CD4-positive, CD25-positive, alpha-beta regulatory T cell (primary cell): ENCODE data around the gene KCMF1. TPM values are rescaled to one million over a fixed set of nuclear protein-coding genes. Genes with fewer than 3 reads are reported as not detected.

Source experiments
- ATAC-seq, 2 donors: fragments of 150-1000 bp; cut with Tn5 transposase; one replicate each; pipeline ENCODE4 v1.10.0; 2021; ENCODE audit warnings: low read depth in 2 of 2, moderate number of reproducible peaks in 2 of 2, moderate library complexity in 1 of 2
- DNase-seq, 3 donors: peaks; one replicate each; pipeline versions ENCODE4 v3.0.0 to v3.0.0-alpha.2; 2012 to 2022; ENCODE audit warnings: mixed read lengths in 1 of 3
- H3K27ac ChIP-seq: one replicate; pipeline ENCODE4 v1.7.0; 2013; ENCODE audit warnings: mild to moderate bottlenecking, low read length; ENCODE audit not compliant: insufficient read depth, poor library complexity, severe bottlenecking
- H3K27me3 ChIP-seq: one replicate; pipeline ENCODE4 v1.7.0; 2013; ENCODE audit warnings: low read length; ENCODE audit not compliant: control insufficient read depth, insufficient read depth
- H3K36me3 ChIP-seq: one replicate; pipeline ENCODE4 v1.7.0; 2013; ENCODE audit warnings: mild to moderate bottlenecking, low read length, moderate library complexity; ENCODE audit not compliant: control insufficient read depth, insufficient read depth
- H3K4me1 ChIP-seq: 2 replicates; pipeline ENCODE4 v1.7.0; 2013; ENCODE audit warnings: mild to moderate bottlenecking, low read length; ENCODE audit not compliant: insufficient read depth, control insufficient read depth, poor library complexity, severe bottlenecking
- H3K4me3 ChIP-seq: one replicate; pipeline ENCODE4 v1.7.0; 2013; ENCODE audit warnings: low read depth, mild to moderate bottlenecking, low read length, moderate library complexity
- H3K9me3 ChIP-seq, 2 experiments: 1 replicate in 1 of 2; 2 replicates in 1 of 2; pipeline ENCODE4 v1.7.0; 2013; ENCODE audit warnings: low read length in 2 of 2, mild to moderate bottlenecking in 1 of 2, moderate library complexity in 1 of 2; ENCODE audit not compliant: control insufficient read depth in 2 of 2
- H3K27ac Mint-ChIP-seq, 3 donors: one replicate each; pipeline ENCODE4 v1.8.0; 2020 to 2022; ENCODE audit warnings: mild to moderate bottlenecking in 3 of 3, mixed read lengths in 3 of 3, moderate library complexity in 2 of 3
- H3K27me3 Mint-ChIP-seq: one replicate; pipeline ENCODE4 v1.8.0; 2022; ENCODE audit warnings: mild to moderate bottlenecking, mixed read lengths
- H3K36me3 Mint-ChIP-seq: one replicate; pipeline ENCODE4 v1.8.0; 2020; ENCODE audit warnings: mixed read lengths
- H3K4me1 Mint-ChIP-seq, 4 donors: one replicate each; pipeline ENCODE4 v1.8.0; 2020 to 2022; ENCODE audit warnings: mixed read lengths in 4 of 4, mild to moderate bottlenecking in 1 of 4
- H3K4me3 Mint-ChIP-seq, 4 donors: one replicate each; pipeline ENCODE4 v1.8.0; 2020 to 2022; ENCODE audit warnings: mild to moderate bottlenecking in 4 of 4, mixed read lengths in 4 of 4, moderate library complexity in 3 of 4
- H3K9me3 Mint-ChIP-seq, 7 donors: one replicate each; pipeline ENCODE4 v1.8.0; 2020 to 2022; ENCODE audit warnings: mixed read lengths in 7 of 7, mild to moderate bottlenecking in 3 of 7, moderate library complexity in 2 of 7
- polyA plus RNA-seq, 4 donors: library from polyadenylated mRNA; unstranded; fragments of 300-500 nt; fragmentation: Illumina TruSeq; gene quantifications; one replicate each; pipeline ENCODE4 v1.2.3, GENCODE V29; 2021
- total RNA-seq: library from RNA; stranded (reverse); gene quantifications from one replicate; pipeline ENCODE4 v1.2.3, GENCODE V29; 2022

The KCMF1 gene
- total and polyA plus RNA-seq, 5 donors from 2014 or later = 21.3 to 80.0 (median 33.1) TPM

DNA sequence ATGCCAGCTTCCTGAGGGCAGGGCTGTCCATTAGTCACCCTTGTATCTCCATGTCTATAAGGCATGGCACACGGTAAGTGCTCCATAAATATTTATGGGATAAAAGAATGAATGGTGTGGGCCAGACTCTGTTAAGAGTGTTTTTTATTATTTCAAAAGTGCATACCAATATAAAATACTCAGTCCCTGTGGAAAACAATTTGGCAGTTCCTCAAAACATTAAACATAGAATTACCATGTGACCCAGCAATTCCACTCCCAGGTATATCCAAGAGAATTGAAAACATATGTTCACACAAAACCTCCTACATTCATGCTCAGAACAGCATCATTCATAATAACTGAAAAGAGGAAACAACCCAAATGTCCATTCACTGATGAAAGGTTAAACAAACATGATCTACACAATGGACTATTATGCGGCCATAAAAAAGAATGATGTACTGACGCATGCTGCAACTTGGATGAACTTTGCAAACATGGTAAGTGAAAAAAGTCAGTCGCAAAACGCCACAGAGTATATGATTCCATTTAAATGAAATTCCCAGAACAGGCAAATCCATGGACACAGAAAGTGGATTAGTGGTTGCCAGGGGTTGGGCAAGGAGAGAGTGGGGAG is 93.1 kb downstream of the KCMF1 start:
- H3K4me3 Mint-ChIP-seq = no peak overlapping the region
- no peak overlapping the region for H3K27ac ChIP-seq
- H3K9me3 Mint-ChIP-seq = no peaks in the 10 kb centered on the region
- no peaks in the 10 kb centered on the region for H3K36me3 Mint-ChIP-seq
- peaks cover 12% of the 10 kb centered on the region for H3K27me3 ChIP-seq
- H3K4me1 Mint-ChIP-seq = peaks cover 0 to 9% (median 0%) of the 10 kb centered on the region in 4 donors
- ATAC-seq (no peak), DNase-seq (no peak)
- no peaks in the 10 kb centered on the region for H3K4me1 ChIP-seq
- no peak overlapping the region for H3K27ac Mint-ChIP-seq
- H3K9me3 ChIP-seq = no peaks in the 10 kb centered on the region
- H3K36me3 ChIP-seq = no peaks in the 10 kb centered on the region
- no peak overlapping the region for H3K4me3 ChIP-seq
- peaks cover 22% of the 10 kb centered on the region for H3K27me3 Mint-ChIP-seq

DNA sequence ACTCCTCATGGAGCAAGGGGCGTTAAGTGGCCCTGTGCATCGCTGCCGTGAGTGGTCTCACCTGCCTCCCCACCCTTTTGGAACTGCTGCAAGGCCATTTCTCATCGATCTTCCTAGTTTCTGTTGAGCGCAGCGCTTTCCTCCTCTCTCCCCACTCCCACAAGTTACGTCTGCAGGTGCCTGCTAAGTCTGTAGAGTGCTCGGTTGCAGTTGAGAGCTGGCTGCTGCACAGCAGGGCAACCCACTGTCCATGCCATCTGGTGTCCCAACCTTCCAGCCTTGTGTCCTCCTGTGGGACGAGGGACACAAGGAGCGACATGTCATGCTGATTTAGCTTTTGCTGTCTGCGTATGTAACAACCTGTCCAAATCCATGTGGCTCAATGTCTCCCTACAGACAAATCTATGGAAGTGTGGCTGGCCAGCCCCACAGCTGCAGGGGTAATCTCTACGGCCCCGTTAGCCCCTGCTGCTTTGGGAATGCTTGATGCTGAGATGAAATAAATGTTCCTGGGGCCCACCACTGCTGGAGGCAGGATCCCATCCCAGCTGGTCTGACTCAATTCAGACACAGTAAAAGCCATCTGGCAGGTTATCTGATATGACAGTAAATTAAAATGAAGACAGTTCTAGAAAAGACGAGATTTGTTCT is 94.1 kb downstream of the KCMF1 start:
- Mint-ChIP-seq H3K27ac (no peak overlapping the region), H3K36me3 (no peaks in the 10 kb centered on the region), H3K9me3 (no peaks in the 10 kb centered on the region), H3K27me3 (peaks cover 22% of the 10 kb centered on the region), H3K4me1 (peaks cover 0 to 9% (median 0%) of the 10 kb centered on the region in 4 donors), H3K4me3 (no peak overlapping the region)
- H3K4me1 ChIP-seq = no peaks in the 10 kb centered on the region
- H3K4me3 ChIP-seq = no peak overlapping the region
- H3K36me3 ChIP-seq = no peaks in the 10 kb centered on the region
- H3K27me3 ChIP-seq = peaks cover 12% of the 10 kb centered on the region
- no peak overlapping the region for H3K27ac ChIP-seq
- DNase-seq (no peak), ATAC-seq (no peak)
- no peaks in the 10 kb centered on the region for H3K9me3 ChIP-seq

DNA sequence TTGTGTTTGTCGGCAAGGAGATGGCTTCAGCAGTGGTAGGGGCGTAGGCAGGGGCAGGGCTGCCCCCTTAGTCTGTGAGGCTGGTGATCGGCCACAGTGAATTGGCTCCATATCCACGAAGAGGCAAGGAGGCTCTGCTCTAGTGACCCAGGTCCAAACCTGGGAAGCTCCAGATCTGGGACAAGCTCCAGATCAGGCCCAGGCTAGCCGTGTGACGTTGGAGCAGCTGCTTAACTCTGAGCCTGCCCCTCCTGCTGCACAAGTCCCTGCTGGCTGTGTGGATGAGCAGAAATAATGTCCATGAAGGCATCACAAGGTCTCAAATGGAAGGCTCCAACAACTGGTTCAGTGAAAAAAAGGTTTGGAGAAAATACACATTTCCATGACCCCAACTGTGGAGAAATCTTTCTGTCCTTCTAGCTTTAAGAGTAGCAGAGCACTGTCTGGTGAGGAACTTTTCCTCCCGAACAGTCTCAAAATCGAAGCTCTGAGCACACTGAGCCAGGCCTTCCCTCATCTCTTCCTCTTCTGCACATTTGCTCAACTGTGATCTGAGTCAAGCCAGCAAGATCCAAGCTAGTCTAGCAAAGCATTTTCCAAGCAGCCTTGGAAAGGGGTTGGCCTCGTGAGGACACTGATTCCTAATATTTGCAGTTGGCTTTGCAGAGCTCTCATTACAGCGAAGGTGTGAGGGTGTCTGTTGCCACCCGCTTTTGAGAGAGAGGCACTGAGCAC is 95.2 kb downstream of the KCMF1 start:
- Mint-ChIP-seq H3K36me3 (no peaks in the 10 kb centered on the region), H3K27me3 (peaks cover 22% of the 10 kb centered on the region), H3K9me3 (peaks cover 0 to 2% (median 0%) of the 10 kb centered on the region in 7 donors), H3K27ac (no peak overlapping the region), H3K4me1 (peaks cover 0 to 9% (median 0%) of the 10 kb centered on the region in 4 donors), H3K4me3 (no peak overlapping the region)
- Histone ChIP-seq H3K4me1 (no peaks in the 10 kb centered on the region), H3K4me3 (no peak overlapping the region), H3K36me3 (no peaks in the 10 kb centered on the region), H3K9me3 (no peaks in the 10 kb centered on the region), H3K27ac (no peak overlapping the region), H3K27me3 (peaks cover 15% of the 10 kb centered on the region)
- no peak for DNase-seq
- ATAC-seq = no peak

DNA sequence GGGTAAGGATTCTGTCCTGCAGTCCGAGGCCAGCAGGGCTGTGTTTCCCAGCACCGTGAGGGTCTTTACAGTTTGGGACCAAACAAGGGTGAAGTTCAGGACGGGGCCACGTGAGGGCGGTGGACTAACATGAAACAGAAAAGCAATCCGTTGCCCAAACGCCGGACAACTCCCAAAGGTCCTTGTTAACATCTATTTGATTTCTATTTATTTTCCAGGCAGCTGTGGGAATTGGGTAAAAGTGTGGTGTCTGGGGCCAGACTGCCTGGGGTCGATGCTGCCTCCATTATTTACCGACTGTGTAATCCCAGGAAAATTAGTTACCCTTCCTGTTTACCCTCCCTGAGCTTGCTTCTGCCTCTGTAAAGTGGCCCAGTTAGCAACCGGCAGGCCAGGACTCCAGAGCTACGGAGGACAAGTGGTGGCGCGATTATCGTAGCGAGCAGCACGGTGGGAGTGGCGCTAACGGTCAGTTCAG is 96.0 kb downstream of the KCMF1 start:
- H3K4me3 Mint-ChIP-seq = no peak overlapping the region
- H3K9me3 ChIP-seq = no peaks in the 10 kb centered on the region
- no peak overlapping the region for H3K4me3 ChIP-seq
- peaks cover 15% of the 10 kb centered on the region for H3K27me3 ChIP-seq
- DNase-seq (peak in 2 of 3 donors; percentile 8 to 50), ATAC-seq (no peak)
- H3K27ac ChIP-seq = no peak overlapping the region
- no peaks in the 10 kb centered on the region for H3K36me3 Mint-ChIP-seq
- H3K4me1 ChIP-seq = no peaks in the 10 kb centered on the region
- no peak overlapping the region for H3K27ac Mint-ChIP-seq
- H3K36me3 ChIP-seq = no peaks in the 10 kb centered on the region
- peaks cover 0 to 2% (median 0%) of the 10 kb centered on the region in 7 donors for H3K9me3 Mint-ChIP-seq
- peaks cover 0 to 9% (median 0%) of the 10 kb centered on the region in 4 donors for H3K4me1 Mint-ChIP-seq
- peaks cover 20% of the 10 kb centered on the region for H3K27me3 Mint-ChIP-seq

DNA sequence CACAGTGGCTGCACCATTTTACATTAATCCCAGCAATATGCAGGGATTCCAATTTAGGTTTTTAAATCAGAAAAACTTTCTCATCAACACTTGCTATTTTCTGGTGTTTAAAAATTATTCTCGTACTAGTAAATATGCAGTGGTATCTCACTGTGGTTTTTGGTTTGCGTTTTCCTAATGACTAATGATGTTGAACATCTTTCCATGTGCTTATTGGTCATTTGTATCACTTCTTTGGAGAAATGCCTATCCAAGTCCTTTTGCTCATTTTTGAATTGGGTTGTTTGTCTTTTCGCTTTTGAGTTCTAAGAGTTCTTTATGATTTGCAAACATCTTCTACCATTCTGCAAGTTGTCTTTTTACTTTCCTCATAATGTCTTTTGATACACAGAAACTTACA is 100.1 kb downstream of the KCMF1 start:
- H3K36me3 Mint-ChIP-seq = no peaks in the 10 kb centered on the region
- Histone ChIP-seq H3K27ac (no peak overlapping the region), H3K36me3 (no peaks in the 10 kb centered on the region), H3K4me1 (no peaks in the 10 kb centered on the region), H3K27me3 (peaks cover 24% of the 10 kb centered on the region), H3K9me3 (no peaks in the 10 kb centered on the region), H3K4me3 (no peak overlapping the region)
- no peak for DNase-seq
- no peak overlapping the region for H3K27ac Mint-ChIP-seq
- no peak overlapping the region for H3K4me3 Mint-ChIP-seq
- peaks cover 28% of the 10 kb centered on the region for H3K27me3 Mint-ChIP-seq
- H3K9me3 Mint-ChIP-seq = peaks cover 0 to 2% (median 0%) of the 10 kb centered on the region in 7 donors
- peaks cover 0 to 9% (median 0%) of the 10 kb centered on the region in 4 donors for H3K4me1 Mint-ChIP-seq
- no peak for ATAC-seq

DNA sequence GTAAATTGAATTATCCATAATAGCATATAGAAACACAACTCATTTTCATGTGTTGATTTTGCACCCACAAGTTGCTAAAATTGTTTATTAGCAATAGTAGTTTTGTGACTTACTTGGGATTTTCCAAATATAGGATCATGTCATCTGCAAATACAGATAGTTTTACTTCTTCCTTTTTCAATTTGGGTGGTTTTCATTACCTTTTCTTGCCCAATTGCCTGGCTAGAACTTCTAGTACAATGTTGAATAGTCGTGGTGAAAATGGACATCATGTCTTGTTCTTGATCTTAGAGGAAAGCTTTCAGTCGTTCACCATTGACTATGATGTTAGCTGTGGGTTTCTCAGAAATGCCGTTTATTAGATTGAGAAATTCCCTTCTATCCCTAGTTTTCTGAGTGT is 102.1 kb downstream of the KCMF1 start:
- no peaks in the 10 kb centered on the region for H3K4me1 Mint-ChIP-seq
- H3K27me3 Mint-ChIP-seq = peaks cover 38% of the 10 kb centered on the region
- Histone ChIP-seq H3K27ac (no peak overlapping the region), H3K4me1 (no peaks in the 10 kb centered on the region), H3K9me3 (no peaks in the 10 kb centered on the region), H3K4me3 (no peak overlapping the region), H3K27me3 (peaks cover 17% of the 10 kb centered on the region), H3K36me3 (no peaks in the 10 kb centered on the region)
- no peak overlapping the region for H3K4me3 Mint-ChIP-seq
- no peaks in the 10 kb centered on the region for H3K36me3 Mint-ChIP-seq
- H3K27ac Mint-ChIP-seq = no peak overlapping the region
- peaks cover 0 to 2% (median 0%) of the 10 kb centered on the region in 7 donors for H3K9me3 Mint-ChIP-seq
- DNase-seq = no peak
- ATAC-seq = no peak

DNA sequence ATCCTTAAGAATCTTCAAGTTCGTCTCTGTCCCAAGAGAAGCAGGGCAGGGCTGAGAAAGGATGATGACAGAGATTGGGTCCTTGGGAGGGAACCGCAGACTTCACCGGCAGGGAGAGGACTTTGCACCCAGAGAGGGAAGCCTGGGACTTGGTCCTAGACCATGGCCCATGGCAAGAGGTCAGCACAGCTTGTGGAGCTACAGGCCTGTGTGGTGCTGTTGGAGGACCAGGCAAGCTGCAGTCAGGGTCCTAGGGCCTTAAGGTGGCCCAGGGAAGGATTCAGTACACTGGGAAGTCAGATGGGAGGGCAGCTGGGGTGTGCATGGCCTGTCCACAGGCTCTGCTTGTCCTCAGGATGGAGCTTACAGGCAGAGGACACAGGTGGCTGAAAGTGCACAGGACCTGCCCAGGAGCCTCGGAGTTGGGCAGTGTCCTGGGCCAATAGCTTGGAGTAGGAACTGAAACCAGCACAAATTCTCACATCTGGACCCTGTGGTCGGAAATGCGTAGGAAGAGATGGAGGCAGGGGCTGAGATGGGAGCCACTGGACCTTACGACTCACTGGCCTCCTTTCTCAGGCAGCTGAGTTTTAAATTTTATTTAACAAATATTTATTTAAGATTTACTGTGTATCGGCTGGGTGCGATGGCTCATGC is 105.8 kb downstream of the KCMF1 start:
- H3K27ac ChIP-seq = no peak overlapping the region
- no peak overlapping the region for H3K4me3 Mint-ChIP-seq
- H3K27me3 Mint-ChIP-seq = peaks cover 38% of the 10 kb centered on the region
- H3K9me3 ChIP-seq = peaks cover 5 to 6% of the 10 kb centered on the region in 2 experiments
- H3K27ac Mint-ChIP-seq = no peak overlapping the region
- H3K4me3 ChIP-seq = no peak overlapping the region
- H3K36me3 ChIP-seq = no peaks in the 10 kb centered on the region
- no peaks in the 10 kb centered on the region for H3K4me1 ChIP-seq
- ATAC-seq (no peak), DNase-seq (no peak)
- peaks cover 17% of the 10 kb centered on the region for H3K27me3 ChIP-seq
- H3K4me1 Mint-ChIP-seq = no peaks in the 10 kb centered on the region
- no peaks in the 10 kb centered on the region for H3K36me3 Mint-ChIP-seq
- H3K9me3 Mint-ChIP-seq = peaks cover 0 to 6% (median 4%) of the 10 kb centered on the region in 7 donors
